Measurements from ENCODE around the gene KMT2C. TPM values are rescaled to one million over a fixed set of nuclear protein-coding genes. Genes with fewer than 3 reads are reported as not detected.

The KMT2C gene
- total RNA-seq, 1 experiment from 2014 or later = 45.4 TPM

- no peak overlapping the region for H3K27ac Mint-ChIP-seq
- no peak for TF ChIP-seq TEAD1 (CRISPR knock-in tag; IDR thresholded peaks at IDR 0.05)
- TF ChIP-seq ZNF396 (CRISPR knock-in tag; IDR thresholded peaks at IDR 0.05; ENCODE audit: borderline replicate concordance) = no peak
- no peak for TF ChIP-seq E2F4 (CRISPR knock-in tag; IDR thresholded peaks at IDR 0.05; ENCODE audit: borderline replicate concordance, low read depth)
- no peak for TF ChIP-seq FOXP4 (CRISPR knock-in tag; IDR thresholded peaks at IDR 0.05)
- CTCF ChIA-PET = no interaction called here
- peaks cover 11% of the 10 kb centered on the region for H3K4me1 Mint-ChIP-seq
- H3K4me3 Mint-ChIP-seq = no peak overlapping the region
- POLR2A ChIA-PET = no interaction called here
- no peaks in the 10 kb centered on the region for H3K27me3 Mint-ChIP-seq (ENCODE audit: low read depth)
- no peaks in the 10 kb centered on the region for H3K9me3 Mint-ChIP-seq
- peaks cover 2% of the 10 kb centered on the region; the same call in 1 of the 2 replicates for H3K36me3 Mint-ChIP-seq
- ATAC-seq (no peak), DNase-seq (ENCODE audit: low spot score) (no peak)
These were observed 52.2 kb downstream of the KMT2C start for GRCh38 chr7:152383341-152384234.

DNA sequence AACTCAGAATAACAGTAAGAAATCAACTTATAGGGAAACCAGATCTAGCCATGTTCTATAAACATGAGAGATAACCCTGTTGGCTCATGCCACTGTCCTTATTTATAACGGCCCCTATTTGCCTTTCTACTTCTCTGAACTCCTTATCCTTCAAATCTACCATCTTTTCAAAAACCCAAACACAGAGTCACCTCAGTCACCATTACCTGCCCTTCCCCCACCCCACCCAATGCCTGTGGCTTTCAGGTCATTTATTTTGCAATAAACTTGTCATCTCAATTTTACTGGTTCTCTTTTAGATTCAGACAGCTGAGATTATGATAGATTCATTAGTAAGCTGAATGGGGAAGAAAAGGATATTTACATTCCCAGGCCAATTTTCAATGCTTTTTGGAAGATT is 53.6 kb downstream of the KMT2C start:
- H3K27me3 Mint-ChIP-seq (ENCODE audit: low read depth) = no peaks in the 10 kb centered on the region
- H3K4me3 Mint-ChIP-seq = no peak overlapping the region
- DNase-seq (ENCODE audit: low spot score) (no peak), ATAC-seq (no peak)
- CTCF ChIA-PET = no interaction called here
- POLR2A ChIA-PET = interaction anchor here (0.6 kb wide), 1 partner anchor 34 kb away, joined by 5 read pairs; no protein-coding TSS in a partner anchor
- H3K36me3 Mint-ChIP-seq = peaks cover 11% of the 10 kb centered on the region
- H3K4me1 Mint-ChIP-seq = peaks cover 11% of the 10 kb centered on the region
- H3K9me3 Mint-ChIP-seq = peaks cover 8% of the 10 kb centered on the region
- no peak overlapping the region for H3K27ac Mint-ChIP-seq
- no peak for TF ChIP-seq E2F5 (CRISPR knock-in tag; IDR thresholded peaks at IDR 0.05)
- TF ChIP-seq, protein P1, sequence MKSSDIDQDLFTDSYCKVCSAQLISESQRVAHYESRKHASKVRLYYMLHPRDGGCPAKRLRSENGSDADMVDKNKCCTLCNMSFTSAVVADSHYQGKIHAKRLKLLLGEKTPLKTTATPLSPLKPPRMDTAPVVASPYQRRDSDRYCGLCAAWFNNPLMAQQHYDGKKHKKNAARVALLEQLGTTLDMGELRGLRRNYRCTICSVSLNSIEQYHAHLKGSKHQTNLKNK (CRISPR knock-in tag; IDR thresholded peaks at IDR 0.05) = no peak
- no peak for TF ChIP-seq ZNF138 (CRISPR knock-in tag; conservative IDR thresholded peaks at IDR 0.05)
- TF ChIP-seq AR (CRISPR knock-in tag; IDR thresholded peaks at IDR 0.05) = no peak
- TF ChIP-seq, protein P2, sequence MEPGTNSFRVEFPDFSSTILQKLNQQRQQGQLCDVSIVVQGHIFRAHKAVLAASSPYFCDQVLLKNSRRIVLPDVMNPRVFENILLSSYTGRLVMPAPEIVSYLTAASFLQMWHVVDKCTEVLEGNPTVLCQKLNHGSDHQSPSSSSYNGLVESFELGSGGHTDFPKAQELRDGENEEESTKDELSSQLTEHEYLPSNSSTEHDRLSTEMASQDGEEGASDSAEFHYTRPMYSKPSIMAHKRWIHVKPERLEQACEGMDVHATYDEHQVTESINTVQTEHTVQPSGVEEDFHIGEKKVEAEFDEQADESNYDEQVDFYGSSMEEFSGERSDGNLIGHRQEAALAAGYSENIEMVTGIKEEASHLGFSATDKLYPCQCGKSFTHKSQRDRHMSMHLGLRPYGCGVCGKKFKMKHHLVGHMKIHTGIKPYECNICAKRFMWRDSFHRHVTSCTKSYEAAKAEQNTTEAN (CRISPR knock-in tag; IDR thresholded peaks at IDR 0.05) = no peak
- no peak for TF ChIP-seq MLX (CRISPR knock-in tag; IDR thresholded peaks at IDR 0.05)
- TF ChIP-seq ESRRA (CRISPR knock-in tag; IDR thresholded peaks at IDR 0.05; ENCODE audit: borderline replicate concordance) = no peak
- no peak for TF ChIP-seq CREB1 (CRISPR knock-in tag; IDR thresholded peaks at IDR 0.05)
- no peak for TF ChIP-seq ETV6 (CRISPR knock-in tag; IDR thresholded peaks at IDR 0.05)
- TF ChIP-seq ZNF263 (CRISPR knock-in tag; IDR thresholded peaks at IDR 0.05; ENCODE audit: low read depth) = no peak
- no peak for TF ChIP-seq NR1H2 (CRISPR knock-in tag; IDR thresholded peaks at IDR 0.05)
- no peak for TF ChIP-seq HMGA2 (CRISPR knock-in tag; IDR thresholded peaks at IDR 0.05)
- TF ChIP-seq, protein P3, sequence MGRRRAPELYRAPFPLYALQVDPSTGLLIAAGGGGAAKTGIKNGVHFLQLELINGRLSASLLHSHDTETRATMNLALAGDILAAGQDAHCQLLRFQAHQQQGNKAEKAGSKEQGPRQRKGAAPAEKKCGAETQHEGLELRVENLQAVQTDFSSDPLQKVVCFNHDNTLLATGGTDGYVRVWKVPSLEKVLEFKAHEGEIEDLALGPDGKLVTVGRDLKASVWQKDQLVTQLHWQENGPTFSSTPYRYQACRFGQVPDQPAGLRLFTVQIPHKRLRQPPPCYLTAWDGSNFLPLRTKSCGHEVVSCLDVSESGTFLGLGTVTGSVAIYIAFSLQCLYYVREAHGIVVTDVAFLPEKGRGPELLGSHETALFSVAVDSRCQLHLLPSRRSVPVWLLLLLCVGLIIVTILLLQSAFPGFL (CRISPR knock-in tag; IDR thresholded peaks at IDR 0.05; ENCODE audit: borderline replicate concordance) = no peak
- TF ChIP-seq JUN (CRISPR knock-in tag; IDR thresholded peaks at IDR 0.05) = no peak
- TF ChIP-seq ZNF219 (CRISPR knock-in tag; IDR thresholded peaks at IDR 0.05; ENCODE audit: borderline replicate concordance) = no peak
- no peak for TF ChIP-seq ZNF317 (CRISPR knock-in tag; IDR thresholded peaks at IDR 0.05; ENCODE audit: borderline replicate concordance, low read depth)
- no peak for TF ChIP-seq SP1 (CRISPR knock-in tag; conservative IDR thresholded peaks at IDR 0.05)
- no peak for TF ChIP-seq ZBTB21 (CRISPR knock-in tag; IDR thresholded peaks at IDR 0.05; ENCODE audit: borderline replicate concordance)
- TF ChIP-seq USF1 (CRISPR knock-in tag; IDR thresholded peaks at IDR 0.05) = no peak
